Hypothalamus (tissue), 51 donors: ENCODE results near the gene SLC44A4.

Experiments
- DNase-seq, 51 donors: peaks; one replicate each; lab custom pipeline; 2025; lab: John Stamatoyannopoulos, UW

SLC44A4 gene

DNA sequence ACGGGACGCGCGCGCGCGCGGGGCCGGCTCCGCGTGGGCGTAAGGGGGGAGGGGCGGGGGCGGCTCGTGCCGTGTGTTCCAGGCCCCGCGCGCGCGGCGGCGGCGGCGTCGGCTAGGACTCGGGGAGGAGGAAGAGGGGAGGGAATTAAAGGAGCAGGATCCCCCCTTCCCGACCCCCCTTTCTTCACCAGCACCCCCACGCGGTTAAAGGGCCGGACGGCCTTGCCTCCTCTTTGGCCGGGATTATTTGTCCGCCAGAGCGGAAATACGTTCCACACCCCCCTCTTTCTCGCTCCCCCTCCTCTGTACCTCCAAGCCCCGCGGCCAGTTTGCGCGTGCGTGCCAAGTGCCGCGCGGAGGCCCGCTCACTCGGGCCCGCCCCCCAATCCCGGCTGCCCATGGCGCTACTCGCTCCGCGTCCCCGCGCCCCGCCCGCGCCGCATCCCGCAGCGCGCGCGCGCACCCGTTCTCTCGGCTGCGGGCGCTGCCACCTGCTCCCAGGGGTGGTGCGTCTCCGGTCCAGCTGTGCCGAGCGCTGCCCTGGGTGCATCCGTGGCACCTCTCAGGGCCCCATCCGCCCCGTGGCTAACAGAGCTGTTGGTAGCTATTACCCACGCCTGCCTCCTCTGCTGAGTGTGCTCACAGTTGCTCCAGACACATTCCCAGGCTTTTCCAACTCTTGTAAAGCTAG, 23.3 kb upstream of the SLC44A4 start, which contains the start of gene ZBTB12:
ZBTB12 (minus strand) TSS at position 134 of the 691 bp plus-strand sequence. CDS start 781 bp downstream, outside the sequence.
- peak in 50 of 51 donors; percentile 62 to 97 (median 93) for DNase-seq

DNA sequence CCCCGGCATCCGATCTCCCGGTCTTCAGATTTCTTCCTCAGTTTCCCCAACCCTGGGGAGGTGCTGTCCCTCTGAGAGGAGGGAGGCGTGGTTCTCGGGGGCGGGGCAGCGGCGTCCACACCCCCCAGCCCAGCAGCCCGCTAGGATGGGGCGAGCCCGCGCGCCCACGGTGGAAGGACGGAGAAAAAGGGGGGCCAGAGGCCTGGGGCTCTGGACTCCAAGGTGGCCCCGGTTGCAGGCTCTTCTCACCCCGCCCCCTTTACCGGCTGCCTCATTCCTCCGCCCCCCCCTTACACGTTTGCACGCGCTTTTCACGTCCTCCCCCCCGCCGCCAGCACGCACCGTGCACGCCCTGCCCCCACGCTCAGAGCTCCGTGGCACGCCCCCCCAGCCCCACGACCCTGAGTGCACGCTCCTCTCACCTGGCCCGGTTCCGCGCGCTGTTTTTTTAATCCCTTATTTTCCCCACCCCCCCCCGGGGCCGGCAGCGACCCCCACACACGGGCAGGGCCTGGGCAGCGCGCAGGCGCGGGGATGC, 22.7 kb upstream of the SLC44A4 start:
- peak in 38 of 51 donors; percentile 20 to 76 (median 53) for DNase-seq

DNA sequence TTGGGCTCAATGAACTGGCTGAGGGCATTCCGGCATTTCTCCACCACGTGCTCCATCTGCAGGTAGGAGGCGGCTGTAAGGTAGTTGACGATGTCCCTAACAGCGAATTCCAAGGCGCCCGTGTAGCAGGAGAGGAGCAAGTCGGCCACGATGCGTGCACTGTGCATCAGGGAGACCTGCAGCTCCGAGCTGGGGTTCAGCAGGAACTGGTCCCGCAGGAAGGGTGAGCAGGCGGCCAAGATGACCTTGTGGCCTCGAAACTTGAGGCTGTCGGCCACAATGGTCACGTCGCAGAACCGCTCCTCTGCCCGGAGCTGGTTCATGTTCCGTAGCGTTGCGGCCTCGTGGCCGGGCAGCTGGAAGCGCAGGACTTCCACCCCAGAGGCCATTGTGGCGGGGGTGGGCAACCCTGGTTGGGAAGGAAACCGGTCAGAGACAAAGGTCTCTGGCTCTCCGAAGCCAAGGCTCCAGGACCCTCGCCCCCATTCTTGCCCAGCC, 22.2 kb upstream of the SLC44A4 start:
- DNase-seq, result peak in 15 of 51 donors; percentile 14 to 53 (median 45)

DNA sequence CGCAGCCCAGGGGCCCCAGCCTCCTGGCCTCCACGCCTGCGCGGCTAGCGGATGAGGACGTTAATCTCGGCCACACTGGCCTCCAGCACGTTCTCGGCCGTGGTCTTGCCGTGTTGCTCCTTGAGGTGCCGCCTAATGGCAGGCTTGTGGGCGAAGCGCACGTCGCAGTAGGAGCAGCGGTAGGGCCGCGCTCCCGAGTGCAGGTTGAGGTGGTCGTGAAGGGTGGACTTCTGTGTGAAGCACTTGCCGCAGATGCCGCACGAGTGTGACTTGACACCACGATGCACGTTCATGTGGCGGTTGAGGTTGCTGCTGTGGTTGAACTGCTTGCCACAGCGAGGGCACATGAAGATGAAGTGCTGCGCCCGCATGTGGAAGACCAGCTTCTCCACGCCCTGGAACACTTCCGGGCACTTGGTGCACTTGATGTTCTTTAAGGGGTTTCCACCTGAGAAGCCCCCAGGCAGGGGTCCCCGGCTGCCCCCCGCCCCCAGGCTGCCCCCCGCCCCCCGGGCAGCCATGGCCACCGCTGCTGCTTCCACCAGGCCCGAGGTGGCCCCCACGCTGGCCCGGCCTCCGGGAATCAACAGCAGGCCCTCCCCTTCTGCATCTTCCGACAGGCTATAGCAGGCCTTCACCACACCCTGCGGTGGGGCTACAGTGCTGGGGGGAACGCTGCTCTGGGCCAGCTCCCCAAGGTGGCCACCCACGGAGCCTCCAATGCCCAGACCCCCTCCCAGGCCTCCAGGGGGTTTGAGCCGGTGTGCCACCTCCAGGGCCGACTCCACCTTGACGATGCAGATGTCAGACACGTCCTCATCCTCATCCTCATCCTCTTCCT, 21.3 kb upstream of the SLC44A4 start:
- DNase-seq, result peak in 1 of 51 donors; percentile 20

DNA sequence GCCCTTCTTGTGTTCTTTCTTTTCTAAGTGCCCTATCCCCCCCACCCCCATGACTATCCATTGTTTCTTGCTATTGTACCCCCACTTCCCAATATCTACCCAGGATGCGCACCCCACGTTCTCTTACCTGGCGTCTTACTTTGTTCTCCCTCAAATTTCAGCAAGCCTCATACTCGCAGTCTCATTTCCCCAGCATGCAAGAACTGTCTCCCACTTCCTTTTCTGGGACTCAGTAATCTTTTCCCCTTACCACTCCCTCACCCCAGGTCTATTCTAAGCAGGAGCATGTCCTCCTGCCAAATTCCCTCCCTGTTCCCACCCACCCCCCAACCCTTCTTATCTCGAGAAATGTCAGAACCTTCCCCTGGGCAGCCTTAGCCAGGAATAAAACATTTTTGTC, 20.4 kb upstream of the SLC44A4 start:
- peak in 1 of 51 donors; percentile 12 for DNase-seq

DNA sequence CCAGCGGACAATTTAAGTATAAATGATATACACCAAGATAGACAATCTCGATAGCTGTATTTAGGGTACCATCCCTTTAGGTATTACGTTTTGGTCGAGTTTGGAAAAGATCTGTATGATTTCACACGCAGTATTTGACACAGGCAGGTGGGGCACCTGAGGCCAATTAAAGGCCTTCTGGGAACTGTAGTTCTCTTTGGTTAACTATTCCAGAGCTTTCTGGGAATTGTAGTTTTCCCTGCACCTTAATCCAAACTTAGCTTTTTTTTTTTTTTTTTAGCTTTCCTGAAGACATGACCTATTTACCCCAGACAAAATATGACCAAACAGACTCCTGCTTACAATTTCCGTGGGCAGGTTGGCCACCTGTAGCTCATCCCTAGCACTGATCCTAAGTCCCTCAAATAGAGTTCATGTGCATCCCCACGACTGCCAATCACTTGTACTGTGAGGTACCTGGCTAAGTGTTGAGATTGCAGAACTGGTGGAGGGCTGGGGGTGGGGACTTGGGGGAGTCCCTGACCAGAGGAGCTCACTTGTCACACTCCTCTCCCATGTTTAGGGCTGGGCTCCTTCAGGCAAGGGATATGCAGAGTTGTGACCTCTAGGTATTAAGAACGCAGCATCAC, 19.7 kb upstream of the SLC44A4 start:
- peak in 9 of 51 donors; percentile 8 to 79 (median 23) for DNase-seq

DNA sequence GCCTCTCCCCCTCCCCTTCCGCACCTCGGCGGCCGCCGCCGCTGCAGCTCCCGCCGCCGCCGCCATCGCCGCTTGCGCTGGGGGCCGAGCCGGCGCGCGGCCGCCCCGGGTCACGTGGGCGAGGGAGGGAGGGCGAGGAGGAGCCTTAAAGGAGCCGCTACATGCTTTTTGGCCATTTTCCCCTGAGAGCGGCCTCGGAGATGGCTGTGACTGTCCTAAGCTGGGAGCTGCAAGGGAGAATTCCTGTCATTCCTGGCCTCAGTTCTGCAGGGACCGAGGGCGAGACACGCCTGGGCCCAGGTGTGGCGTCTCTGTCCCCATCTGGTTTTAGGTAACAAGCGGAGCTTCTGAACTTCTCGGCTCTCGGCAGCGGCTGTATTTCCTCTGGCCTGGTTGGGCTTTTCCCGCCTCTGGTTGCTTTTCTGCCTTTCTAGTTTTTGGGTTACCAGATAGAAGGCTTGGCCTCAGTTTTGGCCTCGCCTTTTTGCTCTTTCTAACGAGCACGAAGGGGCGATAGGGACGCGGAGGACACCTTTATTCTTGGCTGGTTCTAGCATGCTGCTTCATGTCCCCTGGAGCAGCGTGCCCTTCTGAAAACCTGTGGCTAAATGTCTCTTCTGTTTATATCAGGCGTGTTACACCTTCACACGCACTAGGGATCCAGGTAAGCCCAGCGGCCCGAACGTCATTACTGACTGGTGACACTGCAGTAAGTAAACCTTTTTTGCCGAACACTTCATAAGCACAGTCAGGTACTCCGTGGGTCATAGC, 19.0 kb upstream of the SLC44A4 start, which contains the start of gene EHMT2:
EHMT2 (minus strand) TSS at position 87 of the 771 bp plus-strand sequence; CDS start at position 66, 21 bp downstream.
- peak in 50 of 51 donors; percentile 42 to 92 (median 80) for DNase-seq

DNA sequence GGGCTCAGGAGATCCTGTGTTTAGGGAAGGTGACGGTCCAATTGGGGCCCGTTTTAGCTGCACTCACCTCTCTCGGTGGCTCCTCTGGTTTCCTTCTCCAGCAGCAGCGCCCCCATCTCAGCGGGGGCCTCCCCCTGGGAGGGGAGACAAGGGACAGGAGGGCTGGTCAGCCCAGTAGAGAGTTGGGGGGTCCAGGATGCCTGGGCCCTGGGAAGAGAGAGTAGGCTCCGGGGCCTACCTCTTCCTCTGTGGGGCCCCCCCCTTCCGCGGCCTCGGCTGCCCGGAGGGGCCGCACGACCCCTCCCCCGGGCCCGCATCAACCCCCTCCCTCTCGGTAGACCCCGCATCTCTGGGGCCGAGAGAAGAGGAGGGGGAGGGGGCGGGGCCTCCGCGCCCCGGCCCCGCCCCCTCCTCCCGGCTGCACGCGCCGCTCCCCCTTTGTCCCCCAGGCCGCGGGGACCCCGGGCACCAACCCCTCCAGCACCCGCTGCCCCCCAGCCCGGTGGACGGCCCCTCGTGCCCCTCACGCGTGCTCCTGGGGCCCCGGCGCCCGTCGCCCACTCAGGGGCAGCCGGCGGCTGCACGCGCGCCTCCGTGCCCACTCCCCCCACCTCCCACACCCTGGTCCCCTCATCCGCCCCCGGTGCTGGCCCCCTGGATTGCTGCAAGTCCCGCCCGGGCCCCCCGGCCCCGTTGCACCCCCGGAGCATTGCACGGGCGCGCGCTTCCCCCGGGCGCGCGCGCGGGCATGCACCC, 18.2 kb upstream of the SLC44A4 start:
- DNase-seq, result peak in 4 of 51 donors; percentile 19 to 55 (median 41)

DNA sequence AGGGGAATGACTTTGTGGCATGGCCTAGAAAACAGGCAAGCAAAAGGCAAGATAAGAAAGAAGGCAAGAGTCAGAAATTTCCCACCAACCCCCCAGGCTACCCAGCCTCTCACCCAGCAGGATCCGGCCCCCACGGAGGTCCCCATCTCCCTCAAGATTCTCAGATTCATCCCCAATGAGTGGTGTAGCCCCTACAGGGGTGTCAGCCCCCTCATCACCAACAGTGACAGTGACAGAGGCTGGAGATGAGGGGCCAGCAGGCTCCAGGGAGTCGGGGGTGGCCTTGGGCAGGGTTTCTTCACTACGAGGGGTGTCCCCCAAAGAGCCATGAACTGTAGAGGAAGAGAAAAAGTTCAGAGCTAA, 17.7 kb upstream of the SLC44A4 start:
- no peak for DNase-seq

DNA sequence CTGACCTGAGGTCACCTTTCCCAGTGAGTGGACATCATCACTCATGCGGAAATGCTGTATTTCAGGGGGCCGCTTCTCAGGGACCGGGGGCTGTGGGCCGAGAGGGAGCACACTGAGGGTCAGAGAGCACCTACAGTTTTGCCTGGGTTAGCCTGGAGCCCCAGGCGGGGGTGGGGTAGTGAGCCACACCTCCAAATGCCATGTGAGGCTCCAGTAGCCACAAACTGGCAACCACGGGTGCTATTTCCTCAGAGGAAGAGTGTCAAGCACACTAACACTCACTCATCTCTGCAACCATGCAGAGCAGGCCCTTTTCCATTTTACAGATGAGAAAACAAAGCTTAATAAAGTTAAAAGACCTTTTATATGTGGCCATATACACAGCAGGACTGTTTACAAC, 14.0 kb upstream of the SLC44A4 start:
- DNase-seq, result no peak

DNA sequence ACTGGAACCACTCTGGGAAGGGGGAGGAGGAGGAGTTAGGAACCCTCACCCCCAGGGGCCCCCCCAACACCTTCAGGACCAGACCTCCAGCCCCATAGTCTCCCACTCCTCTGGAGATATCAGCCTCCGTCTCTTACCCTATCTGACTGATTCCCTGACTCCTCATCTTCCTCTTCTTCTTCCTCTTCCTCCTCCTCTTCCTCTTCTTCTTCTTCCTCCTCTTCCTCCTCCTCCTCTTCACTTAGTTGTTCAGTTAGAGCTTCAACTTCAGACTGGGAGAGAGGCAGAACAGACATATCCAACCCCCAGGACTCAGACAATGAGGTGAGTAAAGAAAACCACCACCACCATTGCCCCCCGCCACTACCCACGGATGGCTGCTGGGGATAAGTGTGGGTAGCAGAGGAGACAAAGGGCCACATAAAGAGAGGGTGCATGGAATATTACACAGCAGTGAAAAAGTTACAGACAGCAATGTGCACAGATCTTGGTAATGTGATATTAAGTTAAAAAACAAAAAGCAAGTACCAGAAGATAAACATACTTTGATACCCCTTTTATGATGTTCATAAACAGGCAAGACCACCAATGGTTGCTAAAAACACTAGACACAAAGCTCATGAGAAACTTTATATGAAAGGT, 10.7 kb upstream of the SLC44A4 start:
- DNase-seq, result no peak

DNA sequence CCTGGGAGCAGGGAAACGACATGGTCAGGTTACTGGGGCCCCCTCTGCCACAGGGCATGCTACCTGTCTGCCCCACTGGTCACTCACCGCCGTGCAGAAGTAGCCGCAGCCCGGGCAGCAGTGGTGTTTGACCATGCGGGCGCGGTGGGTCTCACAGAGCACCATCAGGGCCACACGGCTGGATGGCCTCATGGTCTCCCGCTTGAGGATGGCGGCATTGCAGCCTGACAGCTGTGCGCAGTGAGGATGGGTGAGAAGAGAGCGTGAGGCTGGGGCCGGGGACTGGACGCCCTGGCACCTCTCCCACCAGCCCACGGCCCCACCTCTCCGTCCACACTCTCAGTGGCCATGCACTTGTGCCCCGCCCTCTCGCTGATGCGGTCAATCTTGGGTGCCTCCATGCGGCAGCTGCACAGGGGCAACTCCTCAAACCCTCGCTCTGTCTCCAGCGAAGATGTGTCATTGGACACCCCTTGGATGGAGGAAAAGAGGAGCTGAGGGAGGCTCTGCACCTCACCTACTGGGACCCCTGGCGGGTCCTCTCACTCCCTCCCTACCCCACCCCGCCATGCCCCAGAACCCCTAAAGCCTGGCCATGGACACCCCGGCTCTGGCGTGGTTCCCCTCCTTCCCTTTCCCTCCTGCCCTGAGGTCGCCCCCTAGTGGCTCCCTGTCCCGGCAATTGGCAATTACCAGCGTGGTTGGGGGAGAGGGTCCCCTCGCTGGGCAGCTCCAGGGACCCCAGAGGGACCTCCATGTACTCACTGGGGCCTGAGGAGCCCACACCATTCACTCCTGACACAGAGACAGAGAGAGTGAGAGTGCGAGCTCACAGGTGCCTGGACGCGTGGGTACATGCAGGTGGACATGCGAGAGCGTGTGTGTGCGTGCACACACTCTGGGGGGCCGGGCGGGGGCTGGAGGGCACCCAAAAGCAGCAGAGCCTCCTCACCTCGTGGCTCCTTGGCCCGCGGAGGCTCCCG, 9.8 kb upstream of the SLC44A4 start:
- DNase-seq, result peak in 6 of 51 donors; percentile 4 to 18 (median 6)

DNA sequence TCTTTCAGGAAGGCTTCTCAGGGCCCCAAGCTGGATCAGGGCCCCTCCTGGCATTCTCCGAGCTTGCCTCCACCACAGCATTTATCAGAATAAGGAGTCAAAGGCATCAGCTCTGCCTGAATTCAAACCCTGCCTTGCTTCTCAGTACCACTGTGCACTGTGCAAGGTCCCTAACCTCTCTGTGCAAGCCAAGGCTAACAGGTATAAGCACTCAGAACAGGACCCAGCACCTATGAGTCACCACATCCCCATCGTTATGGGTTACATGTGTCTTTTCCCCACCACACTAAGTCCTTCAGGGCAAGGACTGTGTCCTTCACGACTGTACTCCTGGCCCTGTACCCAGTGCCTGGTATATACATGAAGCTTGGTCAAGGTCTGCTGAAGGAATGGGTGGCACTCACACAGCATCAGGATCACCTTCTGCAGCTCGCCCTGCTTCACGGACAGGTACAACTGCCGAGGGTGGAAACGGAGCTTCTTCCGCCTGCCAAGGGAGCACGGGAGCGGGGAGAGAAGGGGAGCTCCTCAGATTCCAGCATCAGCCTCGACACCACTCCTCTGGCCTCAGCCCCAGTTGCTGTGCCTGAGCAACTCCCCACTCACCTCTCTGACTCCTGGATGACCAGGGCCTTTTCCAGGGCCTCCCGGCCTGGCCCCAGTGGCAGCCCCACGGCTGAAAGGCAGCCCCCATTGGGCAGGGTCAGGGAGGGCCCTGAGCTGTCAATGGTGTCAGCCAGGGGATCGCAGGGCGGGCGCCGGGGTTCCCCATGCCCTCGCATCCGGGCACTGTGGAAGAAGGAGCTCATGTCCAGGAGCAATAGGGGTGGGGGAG, 8.6 kb upstream of the SLC44A4 start:
- no peak for DNase-seq

DNA sequence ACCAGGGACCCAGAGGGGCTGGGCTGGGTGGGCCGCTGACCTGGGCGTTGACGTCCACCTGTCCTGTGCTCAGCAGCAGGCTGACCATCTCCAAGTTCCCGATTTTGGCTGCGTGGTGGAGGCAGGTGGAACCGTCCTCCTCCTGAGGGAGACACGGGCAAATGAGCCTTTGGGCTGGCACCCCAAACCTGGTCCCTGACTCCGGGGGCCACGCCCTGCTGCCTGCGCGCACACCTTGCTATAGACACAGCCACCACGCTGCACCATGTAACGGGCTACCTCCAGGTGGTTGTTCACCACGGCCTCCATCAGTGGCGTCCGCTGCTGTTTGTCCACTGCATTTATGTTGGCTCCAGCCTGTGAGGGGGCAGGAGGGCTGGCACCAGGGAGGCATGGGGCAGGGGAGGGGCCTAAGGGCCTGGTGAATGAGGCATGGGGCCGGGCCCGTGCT, 7.8 kb upstream of the SLC44A4 start:
- no peak for DNase-seq

DNA sequence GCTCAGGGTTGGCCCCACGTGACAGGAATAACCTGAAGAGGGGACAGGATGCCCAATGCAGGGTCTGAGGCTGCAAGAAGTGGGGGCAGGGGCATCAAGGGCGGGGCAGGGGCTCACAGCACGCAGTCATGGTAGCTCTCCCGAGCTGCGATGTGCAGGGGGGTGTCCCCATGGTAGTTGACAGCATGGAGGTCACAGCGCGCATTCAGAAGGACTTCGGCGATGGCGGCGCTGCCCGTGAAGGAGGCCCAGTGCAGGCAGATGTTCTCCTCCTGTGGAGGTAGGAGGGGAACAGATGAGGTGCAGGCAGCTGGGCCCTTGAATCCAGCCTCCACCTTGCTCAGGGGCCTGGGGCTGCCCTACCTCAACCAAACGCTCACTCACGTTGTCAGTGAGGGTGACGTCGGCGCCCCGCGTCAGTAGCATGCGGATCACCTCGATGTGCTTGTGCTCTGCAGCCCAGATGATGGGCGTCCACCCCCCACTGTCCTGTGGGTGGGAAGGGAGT, 5.8 kb upstream of the SLC44A4 start:
- no peak for DNase-seq

DNA sequence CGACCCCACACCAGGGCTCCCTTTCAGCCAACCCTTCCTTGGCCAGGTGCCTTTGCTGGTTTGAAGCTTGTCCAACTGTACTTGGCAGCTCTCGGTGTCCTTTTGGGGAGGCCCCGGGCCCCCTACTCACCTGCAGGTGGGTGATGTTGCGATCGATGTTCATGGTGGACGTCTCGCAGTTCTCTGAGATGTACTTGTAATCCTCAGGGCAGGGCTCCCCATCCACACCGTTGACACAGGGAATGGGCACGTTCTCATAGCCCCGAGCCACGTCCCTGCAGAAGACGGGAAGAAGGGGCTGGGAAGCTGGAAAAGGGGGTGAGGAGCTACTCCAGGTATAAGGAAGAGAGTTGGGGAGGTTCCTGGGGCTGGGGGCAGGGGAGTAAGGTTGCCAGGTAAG, 4.9 kb upstream of the SLC44A4 start:
- DNase-seq, result no peak
